ENCODE measurements around the gene TRAPPC3L.

Gene TRAPPC3L

GRCh38 chr6:116545651-116546050 is at the start of gene TRAPPC3L:
Gene TRAPPC3L (minus strand): TSS chr6:116545684. CDS start chr6:116545514, 170 bp downstream.
- no peak for DNase-seq

GRCh38 chr6:116595247-116595646 is 49.8 kb upstream of the TRAPPC3L start:
- DNase-seq = no peak

- DNase-seq = no peak
Observed at GRCh38 chr6:116586738-116587137, 41.3 kb upstream of the TRAPPC3L start.

- no peak for DNase-seq
Observed at GRCh38 chr6:116586276-116586675, 40.8 kb upstream of the TRAPPC3L start.

- DNase-seq = no peak
Observed at GRCh38 chr6:116580198-116580597, 34.7 kb upstream of the TRAPPC3L start.

GRCh38 chr6:116579143-116579542 is 33.7 kb upstream of the TRAPPC3L start:
- DNase-seq = no peak

- no peak for DNase-seq
Observed at GRCh38 chr6:116578335-116578734, 32.9 kb upstream of the TRAPPC3L start.

- DNase-seq = no peak
Observed at GRCh38 chr6:116577486-116577885, 32.0 kb upstream of the TRAPPC3L start.

GRCh38 chr6:116575227-116575626 is 29.7 kb upstream of the TRAPPC3L start:
- no peak for DNase-seq

GRCh38 chr6:116572162-116572561 is 26.7 kb upstream of the TRAPPC3L start:
- DNase-seq = no peak

GRCh38 chr6:116571683-116572000 is 26.2 kb upstream of the TRAPPC3L start:
- DNase-seq = no peak

- DNase-seq = peak; percentile 80
Observed at GRCh38 chr6:116570856-116571682, 25.6 kb upstream of the TRAPPC3L start, which contains the start of gene RWDD1. Gene RWDD1 (plus strand): TSS chr6:116571504. CDS start chr6:116571583, 79 bp downstream.

GRCh38 chr6:116568821-116569755 is 23.6 kb upstream of the TRAPPC3L start:
- no peak for DNase-seq

GRCh38 chr6:116568111-116568510 is 22.6 kb upstream of the TRAPPC3L start:
- no peak for DNase-seq

- DNase-seq = peak; percentile 40
Observed at GRCh38 chr6:116564921-116565872, 19.7 kb upstream of the TRAPPC3L start.

GRCh38 chr6:116564311-116564710 is 18.8 kb upstream of the TRAPPC3L start:
- no peak for DNase-seq

- no peak for DNase-seq
Observed at GRCh38 chr6:116563830-116564229, 18.3 kb upstream of the TRAPPC3L start.

GRCh38 chr6:116562614-116563013 is 17.1 kb upstream of the TRAPPC3L start:
- DNase-seq = no peak

GRCh38 chr6:116562019-116562403 is 16.5 kb upstream of the TRAPPC3L start:
- DNase-seq = no peak

- DNase-seq = no peak
Observed at GRCh38 chr6:116561377-116562018, 16.0 kb upstream of the TRAPPC3L start.

GRCh38 chr6:116560130-116560529 is 14.6 kb upstream of the TRAPPC3L start:
- no peak for DNase-seq

- DNase-seq = no peak
Observed at GRCh38 chr6:116557893-116558292, 12.4 kb upstream of the TRAPPC3L start.

Measured in cortex of kidney (tissue), 1 donor.